HG03095 (cell line): ENCODE measurements around the gene IL3RA.

ENCODE experiments used
- ATAC-seq: cut with Tn5 transposase; IDR thresholded peaks from one replicate; pipeline ENCODE4 v1.9.1; 2021; ENCODE audit warnings: moderate library complexity; ENCODE audit not compliant: unreplicated experiment

The IL3RA gene

GRCh38 chrX:1380672-1381233 lies 44.2 kb downstream of the IL3RA start:
- ATAC-seq = no peak

DNA sequence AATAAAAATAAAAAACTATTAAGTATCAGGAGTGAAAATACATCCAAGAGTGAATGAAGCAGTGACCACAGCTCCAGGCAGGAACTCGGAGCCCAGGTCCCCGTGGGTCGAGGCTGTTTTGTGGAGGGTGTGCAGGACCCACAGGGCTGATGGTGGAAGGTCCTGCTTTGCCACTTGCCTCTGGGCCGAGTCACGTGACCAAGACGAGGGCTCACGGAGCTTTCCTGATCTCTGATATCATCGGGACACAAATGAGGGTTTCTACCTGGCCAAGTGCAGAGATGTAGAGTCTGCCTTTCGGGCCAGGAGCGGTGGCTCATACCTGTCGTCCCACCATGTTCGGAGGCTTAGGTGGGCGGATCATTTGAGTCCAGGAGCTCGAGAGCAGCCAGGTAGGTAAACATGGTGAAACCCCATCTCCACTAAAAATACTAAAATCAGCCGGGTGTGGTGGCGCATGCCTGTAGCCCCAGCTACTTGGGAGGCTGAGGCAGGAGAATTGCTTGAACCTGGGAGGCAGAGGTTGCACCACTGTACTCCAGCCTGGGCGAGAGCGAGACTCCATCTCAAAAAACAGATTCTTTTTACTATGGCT lies 48.2 kb downstream of the IL3RA start:
- no peak for ATAC-seq

DNA sequence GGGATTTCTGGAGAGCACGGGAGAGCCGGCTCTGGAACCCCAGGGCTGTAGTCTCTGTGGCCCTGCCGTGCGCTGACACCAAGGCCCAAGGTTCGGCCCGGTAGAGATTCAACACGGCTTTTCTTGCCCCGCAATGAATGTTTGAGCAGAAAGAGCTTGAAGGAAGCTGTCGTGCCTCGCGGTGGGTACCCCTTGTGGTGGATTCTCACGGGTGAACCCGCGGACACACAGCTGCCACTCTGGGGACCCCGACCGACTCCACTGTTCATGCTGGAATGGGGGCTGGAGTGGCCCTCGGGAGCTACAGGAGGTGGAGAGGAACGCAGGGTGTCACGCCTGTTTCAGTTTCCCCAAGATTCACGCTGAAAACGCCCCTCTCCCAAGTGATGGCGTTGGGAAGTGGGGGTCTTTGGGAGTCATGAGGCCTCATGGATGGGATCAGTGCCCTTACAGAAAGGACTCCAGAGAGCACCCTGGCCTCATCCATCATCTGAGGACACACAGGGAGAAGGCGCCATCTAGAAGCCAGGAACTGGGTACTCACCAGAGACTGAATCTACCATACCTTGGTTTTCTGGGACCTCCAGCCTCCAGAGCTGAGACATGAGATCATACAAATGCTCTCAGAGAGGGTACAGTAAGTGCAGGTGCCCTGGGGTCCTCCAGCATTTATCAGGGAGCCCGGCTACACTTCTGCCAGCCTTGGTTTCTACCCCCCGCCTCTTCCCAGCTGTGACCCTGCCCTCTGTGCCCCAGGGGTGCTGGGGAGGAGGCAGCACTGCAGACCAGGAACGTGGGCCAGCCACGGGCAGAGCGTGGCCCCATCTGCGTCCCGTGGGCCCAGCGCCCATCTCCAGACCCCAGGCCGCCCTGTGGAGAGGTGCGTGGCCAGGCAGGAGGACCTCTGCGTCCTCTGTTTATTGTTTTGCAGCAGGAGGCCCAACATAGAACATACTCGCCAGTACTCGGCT lies 49.0 kb downstream of the IL3RA start:
- no peak for ATAC-seq

GRCh38 chrX:1386338-1387127 lies 49.9 kb downstream of the IL3RA start:
- no peak for ATAC-seq

- no peak for ATAC-seq
Measured at GRCh38 chrX:1387141-1387776, 50.7 kb downstream of the IL3RA start.

- ATAC-seq = no peak
Measured at GRCh38 chrX:1388651-1389050, 52.1 kb downstream of the IL3RA start.

DNA sequence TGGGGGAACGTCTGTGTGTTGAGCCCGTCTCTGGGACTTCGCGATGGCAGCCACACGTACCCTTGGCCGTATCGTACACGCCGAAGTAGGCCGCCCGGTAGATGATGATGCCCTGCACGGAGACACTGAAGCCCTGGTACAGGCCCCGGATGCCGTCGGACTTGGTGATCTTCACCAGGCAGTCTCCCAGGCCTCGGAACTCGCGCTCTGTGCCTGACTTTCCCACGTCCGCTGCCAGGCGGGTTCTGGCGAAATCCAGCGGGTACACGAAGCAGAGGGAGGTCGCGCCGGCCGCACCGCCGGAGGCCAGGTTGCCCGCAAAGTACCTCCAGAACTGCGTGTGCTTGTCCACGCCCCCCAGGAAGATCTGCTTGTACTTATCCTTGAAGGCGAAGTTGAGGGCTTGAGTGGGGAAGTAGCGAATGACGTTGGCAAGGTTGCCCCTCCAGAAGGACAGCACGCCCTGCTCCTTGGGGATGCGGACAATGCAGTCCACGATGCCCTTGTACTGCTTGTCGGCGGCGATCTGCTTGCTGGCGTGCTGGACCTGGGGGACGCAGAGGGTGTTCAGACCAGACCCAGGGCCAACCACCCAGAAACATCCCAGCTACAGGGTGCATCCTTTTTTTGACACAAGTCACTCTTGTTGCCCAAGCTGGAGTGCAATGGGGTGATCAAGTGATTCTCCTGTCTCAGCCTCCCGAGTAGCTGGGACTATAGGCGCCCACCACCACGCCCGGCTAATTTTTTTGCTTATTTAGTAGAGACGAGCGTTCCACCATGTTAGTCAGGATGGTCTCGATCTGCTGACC lies 52.8 kb downstream of the IL3RA start:
- no peak for ATAC-seq

GRCh38 chrX:1389993-1390285 lies 53.4 kb downstream of the IL3RA start:
- no peak for ATAC-seq

- ATAC-seq = no peak
Measured at GRCh38 chrX:1390621-1391369, 54.2 kb downstream of the IL3RA start.

- ATAC-seq = no peak
Measured at GRCh38 chrX:1391370-1391706, 54.8 kb downstream of the IL3RA start.

- peak; percentile 97 for ATAC-seq
Measured at GRCh38 chrX:1391707-1392375, 55.3 kb downstream of the IL3RA start, which contains the start of gene SLC25A6. TSS of gene SLC25A6 (minus strand) at chrX:1392113. CDS start at chrX:1392009, 104 bp downstream.

DNA sequence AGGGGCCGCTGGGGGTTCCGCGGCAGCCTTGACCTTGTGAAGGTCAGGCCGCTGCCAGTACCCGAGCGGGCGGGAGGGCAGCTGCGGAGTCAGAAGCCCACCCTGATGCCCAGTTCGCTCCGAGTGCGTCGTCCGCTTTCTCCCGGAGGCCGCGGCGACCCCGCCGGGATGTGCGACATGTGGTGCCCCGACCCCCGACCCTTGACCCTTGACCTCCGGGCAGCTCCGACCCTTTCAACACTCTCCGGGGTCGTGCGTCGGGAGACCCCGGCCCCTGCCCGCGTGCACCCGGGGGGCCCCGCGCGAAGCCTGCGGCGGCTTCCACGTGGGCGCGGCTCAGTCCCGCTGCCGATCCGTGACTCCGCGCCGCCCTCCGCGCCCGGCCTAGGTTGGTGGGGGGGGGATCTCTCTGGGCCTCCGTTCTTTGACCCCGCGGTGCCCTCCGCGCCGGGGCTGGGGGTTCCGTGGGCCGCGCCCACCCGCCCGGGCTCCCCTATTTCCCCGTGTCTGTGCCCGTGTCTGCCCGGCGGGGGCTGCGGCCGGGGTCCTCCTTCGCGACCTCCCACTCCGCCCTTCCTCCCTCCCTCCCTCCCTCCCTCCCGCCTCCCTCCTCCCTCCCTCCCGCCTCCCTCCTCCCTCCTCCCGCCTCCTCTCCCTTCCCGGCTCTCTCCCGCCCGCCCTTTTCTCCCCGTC lies 55.9 kb downstream of the IL3RA start:
- peak; percentile 20 for ATAC-seq

DNA sequence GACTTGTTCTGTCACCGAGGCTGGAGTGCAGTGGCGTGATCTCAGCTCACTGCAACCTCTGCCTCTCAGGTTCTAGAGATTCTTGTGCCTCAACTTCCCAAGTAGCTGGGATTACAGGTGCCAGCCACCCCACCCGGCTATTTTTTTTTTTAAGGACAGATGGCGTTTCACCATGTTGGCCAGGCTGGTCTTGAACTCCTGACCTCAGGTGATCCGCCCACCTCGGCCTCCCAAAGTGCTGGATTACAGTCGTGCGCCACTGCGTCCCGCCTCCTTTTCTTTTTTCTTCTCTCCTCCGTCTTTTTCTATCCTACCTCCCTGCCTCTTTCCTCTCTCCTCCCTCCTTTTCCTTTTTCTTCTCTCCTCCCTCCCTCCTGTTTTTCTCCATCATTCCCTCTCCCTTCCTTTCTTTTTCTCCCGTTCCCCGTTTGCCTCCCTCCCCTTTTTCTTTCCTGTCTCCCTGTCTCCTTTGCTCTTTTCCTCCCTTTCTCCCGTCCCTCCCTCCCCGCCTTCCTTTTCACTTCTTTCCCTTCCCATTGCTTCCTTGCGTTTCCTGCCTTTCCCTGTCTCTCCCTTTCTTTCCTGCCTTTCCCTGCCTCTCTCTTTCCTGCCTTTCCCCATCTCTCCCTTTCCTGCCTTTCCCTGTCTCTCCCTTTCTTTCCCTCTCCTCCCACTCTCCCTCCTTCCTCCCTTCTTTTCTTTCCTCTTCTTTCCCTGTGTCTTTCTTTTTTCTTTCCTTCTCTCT lies 57.5 kb downstream of the IL3RA start:
- ATAC-seq = no peak

DNA sequence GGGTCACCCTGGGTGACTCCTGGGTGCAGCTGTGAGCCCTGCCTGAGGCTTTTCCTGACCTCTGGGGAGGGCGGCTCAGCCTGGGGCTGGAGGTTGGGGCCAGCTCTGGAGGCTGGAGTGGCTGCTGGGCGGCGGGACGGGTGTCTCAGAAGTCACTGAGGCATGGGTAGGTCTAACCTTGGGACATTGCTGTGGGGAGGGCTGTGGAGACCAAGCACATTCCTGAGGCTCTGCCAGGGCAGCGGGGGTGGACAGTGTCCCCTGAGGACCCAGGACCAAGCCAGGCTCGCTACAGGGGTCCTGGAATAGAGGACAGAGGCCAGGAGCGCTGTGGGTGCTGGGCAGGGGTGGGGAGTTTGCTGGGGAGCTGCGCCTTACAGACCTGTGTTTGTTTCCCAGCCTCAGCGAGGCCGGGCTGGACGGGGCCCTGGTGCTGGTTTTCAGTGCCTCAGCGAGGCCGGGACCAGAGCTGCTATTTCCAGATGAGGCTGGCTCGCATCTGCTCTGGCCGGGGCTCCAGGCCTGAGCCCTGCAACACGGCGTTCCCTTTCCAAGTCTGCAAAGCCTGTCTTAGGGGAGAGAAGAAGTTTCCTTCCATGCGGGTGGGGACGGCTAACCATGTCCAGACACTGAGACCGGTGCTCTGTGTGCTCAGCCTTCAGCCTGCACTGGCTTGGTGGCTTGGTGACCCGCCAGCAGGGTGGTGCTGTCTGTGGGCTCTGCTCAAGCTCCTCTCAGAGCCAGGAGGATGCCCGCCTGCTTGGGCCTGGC lies 58.3 kb downstream of the IL3RA start:
- no peak for ATAC-seq

DNA sequence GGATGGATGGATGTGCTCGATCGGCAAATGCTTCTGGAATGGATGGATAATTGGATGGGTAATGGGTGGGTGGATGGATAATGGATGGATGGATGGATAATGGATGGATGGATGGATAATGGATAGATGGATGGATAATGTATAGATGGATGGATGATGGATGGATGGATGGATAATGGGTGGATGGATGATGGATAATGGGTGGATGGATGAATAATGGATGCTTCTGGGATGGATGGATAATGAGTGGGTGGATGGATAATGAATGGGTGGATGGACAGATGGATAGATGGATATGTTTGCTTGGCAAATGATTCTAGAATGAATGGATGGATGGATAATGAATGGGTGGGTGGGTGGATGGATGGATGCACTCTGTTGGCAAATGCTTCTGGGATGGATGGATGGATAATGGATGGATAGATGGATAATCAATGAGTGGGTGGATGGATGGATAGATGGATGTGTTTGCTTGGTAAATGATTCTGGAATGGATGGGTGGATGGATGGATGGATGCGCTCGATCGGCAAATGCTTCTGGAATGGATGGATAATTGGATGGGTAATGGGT lies 59.1 kb downstream of the IL3RA start:
- no peak for ATAC-seq

GRCh38 chrX:1397001-1397400 lies 60.4 kb downstream of the IL3RA start:
- ATAC-seq = no peak
